SK-N-SH (cell line): ENCODE results near the gene KCNK16. TPM values are rescaled to one million over a fixed set of nuclear protein-coding genes. Genes with fewer than 3 reads are reported as not detected.

Source experiments
- CTCF ChIA-PET: fragments of 300-600, 350-600 bp; formaldehyde crosslinking; extraction: SDS; loops from one replicate; lab custom pipeline; 2021; lab: Yijun Ruan, JAX
- POLR2A ChIA-PET: fragments of 350-600 bp; sonication (Branson Sonifier 250); formaldehyde crosslinking; extraction: SDS; loops from one replicate; lab custom pipeline; 2020; ENCODE audit warnings: antibody characterized with exemption, inconsistent platforms; lab: Yijun Ruan, JAX
- DNase-seq: peaks from one replicate; pipeline ENCODE4 v3.0.0; 2012
- H2AFZ ChIP-seq: fragments of 200-600 bp; sonication (generic); 2 replicates; pipeline ENCODE4 v1.8.1; 2016; ENCODE audit warnings: antibody characterized with exemption, mild to moderate bottlenecking, low read depth
- H3F3A ChIP-seq: fragments of 200-600 bp; sonication (generic); replicated peaks from 2 replicates; pipeline ENCODE3; 2016; ENCODE audit warnings: antibody characterized with exemption, mild to moderate bottlenecking; ENCODE audit not compliant: insufficient read depth
- H3K27ac ChIP-seq, 2 experiments: fragments of 200-500 bp in 1 of 2; fragments of 200-600 bp in 1 of 2; sonication (Bioruptor generic) in 1 of 2; sonication (generic), shearing (Covaris generic) in 1 of 2; 2 replicates each; pipeline versions ENCODE4 v1.5.1 to v1.6.1; 2014 to 2016; ENCODE audit warnings: low read depth in 2 of 2, inconsistent platforms in 1 of 2, low read length in 1 of 2, mild to moderate bottlenecking in 1 of 2, mixed read lengths in 1 of 2
- H3K27me3 ChIP-seq: fragments of 200-600 bp; sonication (generic), shearing (Covaris generic); 2 replicates; pipeline ENCODE4 v1.6.1; 2016; ENCODE audit warnings: mixed run types; ENCODE audit not compliant: insufficient read depth
- H3K36me3 ChIP-seq, 2 experiments: fragments of 200-500 bp in 1 of 2; fragments of 200-600 bp in 1 of 2; sonication (Bioruptor generic) in 1 of 2; sonication (generic) in 1 of 2; replicated peaks in 1 of 2; 2 replicates each; pipeline versions ENCODE3 to v1.5.1; 2014 to 2016; ENCODE audit warnings: low read length in 1 of 2, mild to moderate bottlenecking in 1 of 2; ENCODE audit not compliant: insufficient read depth in 2 of 2, control insufficient read depth in 1 of 2
- H3K4me1 ChIP-seq, 2 experiments: fragments of 200-500 bp in 1 of 2; fragments of 200-600 bp in 1 of 2; sonication (Bioruptor generic) in 1 of 2; sonication (generic), shearing (Covaris generic) in 1 of 2; 2 replicates each; pipeline versions ENCODE4 v1.5.1 to v1.6.1; 2014 to 2016; ENCODE audit warnings: low read depth in 1 of 2, low read length in 1 of 2, mixed run types in 1 of 2; ENCODE audit not compliant: insufficient read depth in 2 of 2, control insufficient read depth in 1 of 2
- H3K4me2 ChIP-seq: fragments of 200-600 bp; sonication (generic), shearing (Covaris generic); 2 replicates; pipeline ENCODE4 v1.6.1; 2017; ENCODE audit warnings: mixed run types
- H3K4me3 ChIP-seq, 2 experiments: fragments of 200-500 bp in 1 of 2; fragments of 200-600 bp in 1 of 2; sonication (Bioruptor generic) in 1 of 2; sonication (generic), shearing (Covaris generic) in 1 of 2; 2 replicates each; pipeline versions ENCODE4 v1.5.1 to v1.8.1; 2014 to 2016; ENCODE audit warnings: low read depth in 2 of 2, inconsistent platforms in 1 of 2, low read length in 1 of 2, mild to moderate bottlenecking in 1 of 2, mixed read lengths in 1 of 2, moderate library complexity in 1 of 2
- H3K79me2 ChIP-seq: fragments of 200-600 bp; sonication (generic); 2 replicates; pipeline ENCODE4 v1.8.1; 2017; ENCODE audit warnings: mild to moderate bottlenecking; ENCODE audit not compliant: insufficient read depth
- H3K9ac ChIP-seq: fragments of 200-600 bp; sonication (generic); 2 replicates; pipeline ENCODE4 v1.6.1; 2017; ENCODE audit warnings: mixed run types
- H3K9me2 ChIP-seq: fragments of 200-600 bp; sonication (generic); 2 replicates; pipeline ENCODE4 v1.6.1; 2017; ENCODE audit warnings: mixed run types
- H3K9me3 ChIP-seq: fragments of 200-600 bp; sonication (generic); 2 replicates; pipeline ENCODE4 v1.6.1; 2017; ENCODE audit warnings: mixed run types, mild to moderate bottlenecking, moderate library complexity
- H4K20me1 ChIP-seq: fragments of 200-600 bp; sonication (generic); 2 replicates; pipeline ENCODE4 v1.6.1; 2017; ENCODE audit warnings: mild to moderate bottlenecking, mixed run types; ENCODE audit not compliant: insufficient read depth
- CTCF ChIP-seq: fragments of 200-600 bp; sonication (generic); IDR thresholded peaks from 2 replicates; pipeline ENCODE4 v1.6.1; 2017; ENCODE audit warnings: antibody characterized with exemption, mild to moderate bottlenecking, moderate library complexity
- FOXM1 ChIP-seq: IDR thresholded peaks from 2 replicates; pipeline ENCODE4 v1.4.0; 2012; ENCODE audit warnings: low read depth, mild to moderate bottlenecking
- GABPA ChIP-seq: IDR thresholded peaks from 2 replicates; pipeline ENCODE4 v1.4.0; 2012; ENCODE audit warnings: low read depth, mild to moderate bottlenecking
- MXI1 ChIP-seq: IDR thresholded peaks from 2 replicates; pipeline ENCODE4 v1.6.1; 2012; ENCODE audit warnings: mild to moderate bottlenecking, low read depth, low read length, improper control_type of control experiment
- NFIC ChIP-seq: IDR thresholded peaks from 2 replicates; pipeline ENCODE4 v1.4.0; 2012; ENCODE audit warnings: borderline replicate concordance
- NRF1 ChIP-seq: IDR thresholded peaks from 2 replicates; pipeline ENCODE4 v1.6.1; 2012; ENCODE audit warnings: low read depth, mild to moderate bottlenecking, low read length
- RAD21 ChIP-seq: IDR thresholded peaks from 2 replicates; pipeline ENCODE4 v1.6.1; 2012; ENCODE audit warnings: mild to moderate bottlenecking, low read length
- SMC3 ChIP-seq: IDR thresholded peaks from 2 replicates; pipeline ENCODE4 v1.6.1; 2012; ENCODE audit warnings: low read depth, low read length, improper control_type of control experiment
- WGBS: methylation state at CpG from one replicate; pipeline ENCODE4 v1.1.6; 2017; ENCODE audit warnings: low lambda C conversion rate; 5-methylcytosine and 5-hydroxymethylcytosine counted together
- polyA plus RNA-seq, 3 experiments: library from polyadenylated mRNA; depleted of rRNA; stranded (reverse); fragments of >200 nt; gene quantifications; 2 replicates each; pipeline ENCODE4 v1.2.3, GENCODE V29; 2012
- TF ChIP-seq, protein P1 (sequence below): IDR thresholded peaks from 2 replicates; pipeline ENCODE4; 2012

KCNK16 gene
- polyA plus RNA-seq, 1 of the 3 experiments (the other 2 are of a cell fraction) = not detected

DNA sequence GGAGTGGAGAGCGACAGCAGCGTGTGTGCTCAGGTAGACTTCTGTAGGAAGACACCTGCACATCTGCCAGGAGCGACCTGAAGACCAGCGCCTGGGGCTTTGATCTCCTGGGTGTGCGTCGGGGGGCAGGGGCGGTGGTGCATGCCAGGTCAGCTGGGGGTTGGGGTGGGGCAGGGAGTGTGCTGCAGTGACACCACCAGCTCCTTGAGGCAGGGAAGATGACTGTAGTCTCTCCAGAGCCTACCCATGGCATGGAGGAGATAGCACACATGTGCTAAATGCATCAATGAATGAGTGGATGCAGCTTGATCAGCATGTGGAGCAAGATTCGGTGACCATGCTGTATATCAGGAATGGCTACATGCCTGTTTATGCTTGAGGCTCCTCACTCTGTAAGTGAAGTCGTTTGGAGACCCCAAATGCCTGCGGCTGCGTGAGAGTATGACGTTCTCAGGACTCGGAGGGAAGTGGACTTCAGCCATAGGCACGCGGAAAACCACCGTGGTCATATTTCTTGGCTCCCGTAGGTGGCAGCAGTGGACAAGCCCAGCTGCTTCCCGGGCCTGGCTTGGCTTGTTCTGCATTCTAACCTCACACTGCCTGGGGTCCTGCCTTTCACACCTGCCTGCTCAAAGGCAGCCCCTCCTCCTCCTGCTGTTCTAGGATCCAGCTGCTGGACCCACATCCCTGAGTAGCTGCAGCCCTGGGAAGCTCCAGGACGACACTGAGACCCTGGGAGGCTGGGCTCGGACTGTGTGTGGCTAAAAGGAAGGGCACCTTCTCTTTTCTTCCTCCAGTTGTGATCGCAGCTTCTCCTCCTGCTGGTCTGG is 39.4 kb upstream of the KCNK16 start:
- H3K36me3 ChIP-seq = no peaks in the 10 kb centered on the region
- H3K4me3 ChIP-seq = no peak overlapping the region
- H3K9ac ChIP-seq = no peak overlapping the region
- H3K4me1 ChIP-seq = peaks cover 0 to 20% of the 10 kb centered on the region in 2 experiments; a peak in 1 of 4 replicates
- WGBS = 66% methylated on average over 9 of the region's 21 CpGs
- CTCF ChIA-PET = interaction anchor here (0.6 to 3.8 kb wide), 49 partner anchors 9 to 1706 kb away, joined by 3 to 62 read pairs (median 3); partner anchors contain the start of genes KCNK16, KIF6 and MOCS1
- DNase-seq = peak; percentile 88
- H4K20me1 ChIP-seq = no peaks in the 10 kb centered on the region
- H2AFZ ChIP-seq = 0 out of 2 replicates have a peak overlapping the region, but pooled peaks have one; percentile 14
- no peaks in the 10 kb centered on the region for H3K79me2 ChIP-seq
- H3F3A ChIP-seq = no peaks in the 10 kb centered on the region
- no peaks in the 10 kb centered on the region for H3K9me3 ChIP-seq
- POLR2A ChIA-PET = interaction anchor here (0.6 kb wide), 1 partner anchor 931 kb away, joined by 4 read pairs; no protein-coding TSS in a partner anchor
- no peak overlapping the region for H3K4me2 ChIP-seq
- H3K27me3 ChIP-seq = no peaks in the 10 kb centered on the region
- no peaks in the 10 kb centered on the region for H3K9me2 ChIP-seq
- peak overlapping the region in 1 of 2 experiments; percentile 19; a peak in 1 of 4 replicates for H3K27ac ChIP-seq
- no peak for TF ChIP-seq MXI1
- peak; percentile 84 for TF ChIP-seq RAD21
- no peak for TF ChIP-seq NRF1
- TF ChIP-seq CTCF = peak; percentile 70
- TF ChIP-seq SMC3 = peak; percentile 38; the same call in 1 of the 2 replicates

DNA sequence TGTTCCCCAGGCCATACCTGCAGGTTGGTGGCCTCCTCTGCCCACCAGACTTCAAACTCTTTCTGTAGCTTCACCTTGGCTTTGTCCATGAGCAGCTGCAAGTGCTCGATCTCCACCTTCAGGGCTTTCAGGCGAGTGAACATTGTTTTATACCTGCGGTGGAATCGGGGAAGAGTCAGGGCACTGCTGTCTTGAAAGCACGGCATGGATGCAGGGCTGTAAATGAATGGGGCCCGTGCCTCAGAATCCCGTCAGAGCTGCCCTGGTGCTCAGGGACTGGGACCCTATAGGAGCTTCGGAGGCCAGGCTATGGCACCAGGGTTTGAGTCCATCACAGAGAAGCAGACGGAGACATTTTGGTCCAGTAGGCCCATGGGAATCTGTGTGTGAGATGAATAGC is 37.9 kb upstream of the KCNK16 start:
- Histone ChIP-seq H3K27me3 (no peaks in the 10 kb centered on the region), H3K4me3 (no peak overlapping the region), H3K9me2 (no peaks in the 10 kb centered on the region), H3K9ac (no peak overlapping the region), H3K27ac (no peak overlapping the region), H3K4me2 (no peak overlapping the region), H4K20me1 (no peaks in the 10 kb centered on the region), H3K36me3 (no peaks in the 10 kb centered on the region), H3F3A (no peaks in the 10 kb centered on the region), H2AFZ (no peak overlapping the region), H3K9me3 (no peaks in the 10 kb centered on the region), H3K79me2 (no peaks in the 10 kb centered on the region), H3K4me1 (peaks cover 0 to 16% of the 10 kb centered on the region in 2 experiments; a peak in 1 of 4 replicates)
- no peak for DNase-seq
- 44% methylated on average over 8 of the region's 9 CpGs for WGBS
- POLR2A ChIA-PET = no interaction called here
- CTCF ChIA-PET = interaction anchor here (1.1 to 3.8 kb wide), 3 partner anchors 17 to 948 kb away, joined by 3 to 45 read pairs (median 3); no protein-coding TSS in a partner anchor
- TF ChIP-seq CTCF (no peak), GABPA (no peak), RAD21 (no peak), FOXM1 (no peak), NFIC (no peak), SMC3 (no peak)
- TF ChIP-seq, protein P1, sequence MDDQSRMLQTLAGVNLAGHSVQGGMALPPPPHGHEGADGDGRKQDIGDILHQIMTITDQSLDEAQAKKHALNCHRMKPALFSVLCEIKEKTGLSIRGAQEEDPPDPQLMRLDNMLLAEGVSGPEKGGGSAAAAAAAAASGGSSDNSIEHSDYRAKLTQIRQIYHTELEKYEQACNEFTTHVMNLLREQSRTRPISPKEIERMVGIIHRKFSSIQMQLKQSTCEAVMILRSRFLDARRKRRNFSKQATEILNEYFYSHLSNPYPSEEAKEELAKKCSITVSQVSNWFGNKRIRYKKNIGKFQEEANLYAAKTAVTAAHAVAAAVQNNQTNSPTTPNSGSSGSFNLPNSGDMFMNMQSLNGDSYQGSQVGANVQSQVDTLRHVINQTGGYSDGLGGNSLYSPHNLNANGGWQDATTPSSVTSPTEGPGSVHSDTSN = no peak
